HG03571 (cell line): Measurements from ENCODE around the gene ASB12.
"Not testable (repeated sequence)": the region's sequence is repeated elsewhere in the genome, so short reads cannot be mapped to it uniquely, and the experiment has no call there.

Experiments used
- ATAC-seq: cut with Tn5 transposase; IDR thresholded peaks from one replicate; pipeline ENCODE4 v1.9.1; 2021; ENCODE audit not compliant: unreplicated experiment

ASB12 gene

GRCh38 chrX:64230123-64230970 is at the start of gene ASB12:
Gene ASB12, minus strand, starts transcription at chrX:64230607. Its CDS starts 4,957 bp downstream, at chrX:64225650.
- ATAC-seq, result no peak

- no peak for ATAC-seq
Observed at GRCh38 chrX:64265265-64265664, 34.9 kb upstream of the ASB12 start.

- ATAC-seq, result no peak
Observed at GRCh38 chrX:64229154-64229553, 1.3 kb downstream of the ASB12 start.

GRCh38 chrX:64218023-64218422 is 12.4 kb downstream of the ASB12 start:
- ATAC-seq, result no peak

GRCh38 chrX:64213989-64214388 is 16.4 kb downstream of the ASB12 start:
- not testable (repeated sequence) for ATAC-seq

GRCh38 chrX:64206556-64207162 is 23.7 kb downstream of the ASB12 start:
- ATAC-seq, result no peak

GRCh38 chrX:64205735-64206501 is 24.5 kb downstream of the ASB12 start:
- ATAC-seq, result peak; percentile 91

- ATAC-seq, result peak; percentile 40
Observed at GRCh38 chrX:64205441-64205734, 25.0 kb downstream of the ASB12 start, which contains the start of gene AMER1. Gene AMER1, minus strand, starts transcription at chrX:64205708. Its CDS starts 12,422 bp downstream, at chrX:64193286.

GRCh38 chrX:64204701-64205440 is 25.5 kb downstream of the ASB12 start:
- no peak for ATAC-seq

GRCh38 chrX:64204252-64204651 is 26.2 kb downstream of the ASB12 start:
- no peak for ATAC-seq

- no peak for ATAC-seq
Observed at GRCh38 chrX:64202808-64203325, 27.5 kb downstream of the ASB12 start.

- no peak for ATAC-seq
Observed at GRCh38 chrX:64198036-64198435, 32.4 kb downstream of the ASB12 start.

GRCh38 chrX:64196606-64197005 is 33.8 kb downstream of the ASB12 start:
- no peak for ATAC-seq

- no peak for ATAC-seq
Observed at GRCh38 chrX:64195862-64196261, 34.5 kb downstream of the ASB12 start.

- ATAC-seq, result no peak
Observed at GRCh38 chrX:64192673-64193072, 37.7 kb downstream of the ASB12 start.

GRCh38 chrX:64192040-64192439 is 38.4 kb downstream of the ASB12 start:
- ATAC-seq, result no peak

- ATAC-seq, result no peak
Observed at GRCh38 chrX:64191281-64192010, 39.0 kb downstream of the ASB12 start.

- no peak for ATAC-seq
Observed at GRCh38 chrX:64190136-64190740, 40.2 kb downstream of the ASB12 start.

- no peak for ATAC-seq
Observed at GRCh38 chrX:64188901-64189300, 41.5 kb downstream of the ASB12 start.

GRCh38 chrX:64187762-64188150 is 42.7 kb downstream of the ASB12 start:
- ATAC-seq, result no peak
